ENCODE measurements around the gene C6orf136. TPM values are rescaled to one million over a fixed set of nuclear protein-coding genes. Genes with fewer than 3 reads are reported as not detected.
"Not testable (repeated sequence)": the region's sequence is repeated elsewhere in the genome, so short reads cannot be mapped to it uniquely, and the experiment has no call there.

Gene C6orf136
- 10 to 100 TPM; 24.8 to 36.7 TPM for total RNA-seq

- Mint-ChIP-seq H3K4me1 (peaks cover 12% of the 10 kb centered on the region), H3K27me3 (no peaks in the 10 kb centered on the region), H3K36me3 (ENCODE audit: low read depth) (peaks cover 50% of the 10 kb centered on the region)
These were observed at the start of gene C6orf136 for GRCh38 chr6:30646450-30647241. Gene C6orf136, plus strand, starts transcription at chr6:30647133. Its CDS starts 99 bp downstream, at chr6:30647232.

GRCh38 chr6:30597315-30598144 is 49.4 kb upstream of the C6orf136 start:
- H3K27me3 Mint-ChIP-seq, H3K4me3 Mint-ChIP-seq, H3K4me1 Mint-ChIP-seq, H3K9me3 Mint-ChIP-seq: not testable (repeated sequence)
- peak overlapping the region; percentile 12 for H3K27ac Mint-ChIP-seq
- peaks cover 68% of the 10 kb centered on the region for H3K36me3 Mint-ChIP-seq (ENCODE audit: low read depth)
- peak; percentile 85 for ATAC-seq (replicated peaks)

More at GRCh38 chr6:30646450-30647241, at the start of gene C6orf136:
- Mint-ChIP-seq H3K9me3 (no peaks in the 10 kb centered on the region), H3K27ac (peak within 1 kb of the TSS; percentile 85), H3K4me3 (peak within 1 kb of the TSS; percentile 83)
- ATAC-seq (replicated peaks), result peak; percentile 82

DNA sequence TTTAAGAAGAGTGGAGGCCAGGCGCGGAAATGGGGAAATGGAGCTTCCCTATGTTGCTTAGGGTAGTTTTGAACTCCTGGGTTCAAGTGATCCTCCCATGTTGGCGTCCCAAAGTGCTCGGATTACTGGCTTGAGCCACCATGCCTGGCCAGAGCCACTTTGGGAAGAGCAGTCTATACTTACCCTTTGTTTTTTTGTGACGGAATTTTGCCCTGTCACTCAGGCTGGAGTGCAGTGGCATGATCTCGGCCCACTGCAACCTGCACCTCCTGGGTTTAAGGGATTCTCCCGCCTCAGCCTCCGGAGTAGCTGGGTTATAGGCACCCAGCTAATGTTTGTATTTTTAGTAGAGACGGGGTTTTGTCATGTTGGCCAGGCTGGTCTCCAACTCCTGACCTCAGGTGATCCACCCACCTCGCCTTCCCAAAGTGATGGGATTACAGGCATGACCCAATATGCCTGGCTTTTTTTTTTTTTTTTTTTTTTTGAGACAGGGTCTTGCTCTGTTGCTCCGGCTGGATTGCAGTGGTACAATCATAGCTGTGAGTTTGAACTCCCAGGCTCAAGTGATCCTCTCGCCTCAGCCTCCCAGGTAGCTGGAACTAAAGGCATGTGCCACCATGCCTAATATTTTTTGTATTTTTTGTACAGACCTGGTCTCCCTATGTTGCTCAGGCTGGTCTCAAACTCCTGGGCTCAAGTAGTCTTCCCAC is 47.9 kb upstream of the C6orf136 start:
- Mint-ChIP-seq H3K9me3 (no peaks in the 10 kb centered on the region), H3K27ac (no peak overlapping the region), H3K4me1 (peaks cover 18% of the 10 kb centered on the region), H3K27me3 (no peaks in the 10 kb centered on the region), H3K36me3 (ENCODE audit: low read depth) (peaks cover 70% of the 10 kb centered on the region), H3K4me3 (no peak overlapping the region)
- no peak for ATAC-seq (replicated peaks)

GRCh38 chr6:30599625-30600324 is 47.2 kb upstream of the C6orf136 start:
- no peak overlapping the region for H3K27ac Mint-ChIP-seq
- H3K4me3 Mint-ChIP-seq, result no peak overlapping the region
- no peak for ATAC-seq (replicated peaks)
- H3K27me3 Mint-ChIP-seq, result no peaks in the 10 kb centered on the region
- peaks cover 21% of the 10 kb centered on the region for H3K4me1 Mint-ChIP-seq
- no peaks in the 10 kb centered on the region for H3K9me3 Mint-ChIP-seq
- H3K36me3 Mint-ChIP-seq (ENCODE audit: low read depth), result peaks cover 70% of the 10 kb centered on the region

GRCh38 chr6:30600451-30600961 is 46.4 kb upstream of the C6orf136 start:
- Mint-ChIP-seq H3K27me3 (no peaks in the 10 kb centered on the region), H3K4me1 (peaks cover 21% of the 10 kb centered on the region), H3K27ac (no peak overlapping the region), H3K36me3 (ENCODE audit: low read depth) (peaks cover 71% of the 10 kb centered on the region), H3K9me3 (no peaks in the 10 kb centered on the region), H3K4me3 (no peak overlapping the region)
- ATAC-seq (replicated peaks), result no peak

DNA sequence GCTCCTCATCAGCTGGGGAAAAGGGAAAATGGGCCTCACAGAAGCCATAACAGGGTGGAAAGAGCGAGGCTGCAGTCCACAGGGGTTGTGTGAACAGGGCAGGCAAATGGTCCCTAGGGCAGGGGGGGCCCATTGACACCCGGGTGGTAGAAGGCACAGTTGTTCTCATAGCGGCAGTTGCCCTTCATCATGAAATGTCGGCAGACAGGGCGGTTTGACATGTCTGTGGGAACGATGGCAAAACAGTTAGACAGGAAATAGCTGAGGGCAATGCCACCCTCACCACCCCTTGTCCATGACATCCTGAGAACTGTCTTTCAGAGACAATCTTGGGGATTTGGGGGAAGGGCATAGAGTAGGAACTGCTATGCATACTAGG is 45.5 kb upstream of the C6orf136 start:
- no peak overlapping the region for H3K27ac Mint-ChIP-seq
- peaks cover 26% of the 10 kb centered on the region for H3K4me1 Mint-ChIP-seq
- H3K9me3 Mint-ChIP-seq, result no peaks in the 10 kb centered on the region
- ATAC-seq (replicated peaks), result no peak
- H3K4me3 Mint-ChIP-seq, result no peak overlapping the region
- no peaks in the 10 kb centered on the region for H3K27me3 Mint-ChIP-seq
- peaks cover 78% of the 10 kb centered on the region for H3K36me3 Mint-ChIP-seq (ENCODE audit: low read depth)

- no peaks in the 10 kb centered on the region for H3K9me3 Mint-ChIP-seq
- H3K27me3 Mint-ChIP-seq, result no peaks in the 10 kb centered on the region
- peaks cover 27% of the 10 kb centered on the region for H3K4me1 Mint-ChIP-seq
- no peak overlapping the region for H3K27ac Mint-ChIP-seq
- H3K36me3 Mint-ChIP-seq (ENCODE audit: low read depth), result peaks cover 82% of the 10 kb centered on the region
- no peak for ATAC-seq (replicated peaks)
- H3K4me3 Mint-ChIP-seq, result no peak overlapping the region
These were observed 44.9 kb upstream of the C6orf136 start for GRCh38 chr6:30601815-30602641.

DNA sequence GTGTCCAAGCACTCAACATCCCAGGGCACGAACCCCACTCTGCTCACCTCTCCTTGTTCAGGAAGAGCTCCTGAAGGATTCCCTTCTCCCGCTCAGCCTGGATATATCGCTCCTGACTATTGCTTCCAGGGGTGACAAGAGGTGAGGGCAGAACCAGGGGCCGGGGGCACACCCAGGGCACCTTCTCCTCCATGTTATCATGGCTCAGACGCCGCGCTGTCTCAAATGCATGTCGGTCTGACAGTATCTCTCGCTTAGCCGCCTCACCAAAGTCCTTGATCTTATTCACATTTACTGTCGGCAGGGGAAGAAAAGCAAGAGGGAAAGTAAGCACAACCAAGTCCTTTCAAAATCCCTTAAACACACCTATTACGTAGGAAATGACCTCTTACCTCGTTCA is 43.0 kb upstream of the C6orf136 start:
- Mint-ChIP-seq H3K4me1 (peaks cover 33% of the 10 kb centered on the region), H3K27ac (peak overlapping the region; percentile 51), H3K36me3 (ENCODE audit: low read depth) (peaks cover 96% of the 10 kb centered on the region), H3K9me3 (no peaks in the 10 kb centered on the region), H3K27me3 (no peaks in the 10 kb centered on the region), H3K4me3 (no peak overlapping the region)
- ATAC-seq (replicated peaks), result no peak

GRCh38 chr6:30610065-30610464 is 36.9 kb upstream of the C6orf136 start:
- Mint-ChIP-seq H3K9me3 (no peaks in the 10 kb centered on the region), H3K4me1 (peaks cover 62% of the 10 kb centered on the region), H3K4me3 (no peak overlapping the region), H3K36me3 (ENCODE audit: low read depth) (peaks cover 100% of the 10 kb centered on the region), H3K27me3 (no peaks in the 10 kb centered on the region), H3K27ac (peak overlapping the region; percentile 58)
- ATAC-seq (replicated peaks), result no peak

DNA sequence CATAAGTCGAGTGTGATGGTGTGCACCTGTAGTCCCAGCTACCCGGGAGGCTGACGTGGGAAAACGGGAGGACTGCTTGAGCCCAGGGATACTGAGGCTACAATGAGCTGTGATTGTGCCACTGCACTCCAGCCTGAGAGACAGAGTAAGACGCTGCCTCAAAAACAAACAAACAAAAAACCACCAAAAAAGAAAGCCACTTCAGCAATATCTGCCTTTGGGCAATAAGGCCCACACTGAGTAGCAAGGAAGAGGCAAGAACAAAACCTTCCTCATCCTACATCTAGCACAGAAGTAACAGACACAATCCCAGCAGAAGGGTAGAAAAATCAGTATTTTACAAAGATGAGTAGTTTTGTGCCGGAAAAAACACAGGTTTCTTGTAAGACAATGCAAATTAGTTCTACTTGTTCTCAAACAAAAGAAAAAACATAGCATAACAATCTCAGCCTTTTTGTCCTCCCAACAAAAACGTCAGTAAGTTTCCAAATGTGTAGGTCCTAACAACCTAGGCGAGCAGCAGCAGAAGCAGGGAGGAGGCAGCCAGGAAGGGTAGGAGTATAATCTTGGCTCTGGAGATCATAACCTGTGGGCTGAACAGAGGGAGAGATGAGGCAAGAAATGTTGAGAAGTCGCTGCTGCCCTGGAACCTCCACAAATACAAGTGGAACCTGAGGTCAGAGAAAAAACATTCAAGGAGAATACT is 35.6 kb upstream of the C6orf136 start:
- Mint-ChIP-seq H3K27me3 (no peaks in the 10 kb centered on the region), H3K9me3 (no peaks in the 10 kb centered on the region), H3K36me3 (ENCODE audit: low read depth) (peaks cover 100% of the 10 kb centered on the region), H3K27ac (peak overlapping the region; percentile 69), H3K4me3 (peak overlapping the region; percentile 94), H3K4me1 (peaks cover 58% of the 10 kb centered on the region)
- ATAC-seq (replicated peaks), result no peak

- no peak for ATAC-seq (replicated peaks)
- Mint-ChIP-seq H3K4me1 (peaks cover 54% of the 10 kb centered on the region), H3K9me3 (no peaks in the 10 kb centered on the region), H3K36me3 (ENCODE audit: low read depth) (peaks cover 100% of the 10 kb centered on the region), H3K27me3 (no peaks in the 10 kb centered on the region), H3K4me3 (peak overlapping the region; percentile 94), H3K27ac (peak overlapping the region; percentile 69)
These were observed 35.1 kb upstream of the C6orf136 start for GRCh38 chr6:30611856-30612194.

GRCh38 chr6:30612213-30612612 is 34.7 kb upstream of the C6orf136 start:
- Mint-ChIP-seq H3K9me3 (no peaks in the 10 kb centered on the region), H3K4me3 (peak overlapping the region; percentile 94), H3K27ac (peak overlapping the region; percentile 69)

More at GRCh38 chr6:30612213-30612612, 34.7 kb upstream of the C6orf136 start:
- Mint-ChIP-seq H3K36me3 (ENCODE audit: low read depth) (peaks cover 100% of the 10 kb centered on the region), H3K27me3 (no peaks in the 10 kb centered on the region), H3K4me1 (peaks cover 54% of the 10 kb centered on the region)
- ATAC-seq (replicated peaks), result no peak

Measured in activated T-helper 17 cell treated with anti-CD3 and anti-CD28 coated beads, Interleukin-2, amount 50 U/mL, for 72 hours (primary cell).